ENCODE data around the gene RASSF6.
"Not testable (repeated sequence)": the region's sequence is repeated elsewhere in the genome, so short reads cannot be mapped to it uniquely, and the experiment has no call there.

RASSF6 gene

GRCh38 chr4:73585345-73585744, 34.9 kb downstream of the RASSF6 start:
- H3K4me3 ChIP-seq (ENCODE audit: low read depth, low read length) = no peak overlapping the region
- DNase-seq (ENCODE audit: low read depth) = no peak
- TF ChIP-seq CTCF (IDR thresholded peaks at IDR 0.05; ENCODE audit: insufficient read depth, low read depth, low read length, missing control alignments) = no peak

- no peak overlapping the region for H3K4me3 ChIP-seq (ENCODE audit: low read depth, low read length)
- no peak for DNase-seq (ENCODE audit: low read depth)
- TF ChIP-seq CTCF (IDR thresholded peaks at IDR 0.05; ENCODE audit: insufficient read depth, low read depth, low read length, missing control alignments) = no peak
Observed at GRCh38 chr4:73583666-73584065, 36.6 kb downstream of the RASSF6 start.

DNA sequence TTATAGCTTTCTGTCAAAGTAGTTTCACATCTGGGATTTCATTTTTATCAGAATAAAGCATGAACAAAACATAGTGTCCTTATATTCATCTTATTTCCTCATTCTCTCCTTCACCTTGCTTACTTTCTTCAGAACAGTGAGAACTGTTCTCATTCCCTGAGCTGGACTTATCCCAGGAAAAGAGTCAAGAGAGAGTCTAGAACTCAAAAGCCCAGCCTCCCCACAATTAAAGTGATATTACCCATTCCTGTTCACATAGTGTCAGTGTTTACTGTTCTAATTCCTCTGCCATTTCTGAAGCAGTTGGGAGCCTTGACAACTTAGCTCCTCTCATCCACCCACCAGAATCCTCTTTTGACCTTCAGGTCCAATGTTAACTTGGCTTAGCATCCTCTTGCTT, 42.9 kb downstream of the RASSF6 start:
- no peak for TF ChIP-seq CTCF (IDR thresholded peaks at IDR 0.05; ENCODE audit: insufficient read depth, low read depth, low read length, missing control alignments)
- no peak overlapping the region for H3K4me3 ChIP-seq (ENCODE audit: low read depth, low read length)
- no peak for DNase-seq (ENCODE audit: low read depth)

- no peak for TF ChIP-seq CTCF (IDR thresholded peaks at IDR 0.05; ENCODE audit: insufficient read depth, low read depth, low read length, missing control alignments)
- no peak for DNase-seq (ENCODE audit: low read depth)
- H3K4me3 ChIP-seq (ENCODE audit: low read depth, low read length) = no peak overlapping the region
Observed at GRCh38 chr4:73576381-73576780, 43.9 kb downstream of the RASSF6 start.

DNA sequence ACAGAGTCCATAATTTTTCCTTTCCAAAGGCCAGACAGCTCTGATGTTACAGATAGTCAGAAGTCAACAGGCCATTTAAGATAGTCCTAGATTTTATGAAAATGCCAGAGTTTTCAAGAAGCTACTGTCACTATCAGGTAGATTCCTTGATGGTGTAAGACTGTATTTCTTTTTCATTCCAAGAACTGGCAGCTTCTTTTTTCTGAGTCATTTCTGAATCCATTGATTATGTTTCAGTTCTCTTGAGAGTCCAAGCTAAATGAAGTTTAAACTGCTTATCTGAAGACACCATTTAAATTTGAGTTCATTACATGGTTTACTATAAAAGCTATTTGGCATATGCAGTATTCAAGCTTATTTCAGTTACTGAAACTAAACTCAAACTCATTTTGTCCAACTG, 44.6 kb downstream of the RASSF6 start:
- no peak for DNase-seq (ENCODE audit: low read depth)
- no peak for TF ChIP-seq CTCF (IDR thresholded peaks at IDR 0.05; ENCODE audit: insufficient read depth, low read depth, low read length, missing control alignments)
- H3K4me3 ChIP-seq (ENCODE audit: low read depth, low read length) = no peak overlapping the region

GRCh38 chr4:73573794-73574528, 46.3 kb downstream of the RASSF6 start:
- TF ChIP-seq CTCF (IDR thresholded peaks at IDR 0.05; ENCODE audit: insufficient read depth, low read depth, low read length, missing control alignments) = peak; percentile 93
- peak; percentile 88 for DNase-seq (ENCODE audit: low read depth)
- H3K4me3 ChIP-seq (ENCODE audit: low read depth, low read length) = no peak overlapping the region

GRCh38 chr4:73550865-73551264, 69.4 kb downstream of the RASSF6 start:
- not testable (repeated sequence) for DNase-seq (ENCODE audit: low read depth); H3K4me3 ChIP-seq (ENCODE audit: low read depth, low read length)

Data from GM12865 (cell line).